ENCODE measurements around the gene ULK4.

GRCh38 chr3:41297750-41298149 lies 664.2 kb downstream of the ULK4 start:
- no peak for TF ChIP-seq CTCF (conservative IDR thresholded peaks at IDR 0.05 in 1 of 2, IDR thresholded peaks at IDR 0.05 in 1 of 2; ENCODE audit: low read depth in 1 of 2, low read length in 2 of 2)
- TF ChIP-seq EZH2 (IDR thresholded peaks at IDR 0.05; ENCODE audit: low read length, missing control alignments) = no peak
